ENCODE results near the gene PARD3.
"Not testable (repeated sequence)": the region's sequence is repeated elsewhere in the genome, so short reads cannot be mapped to it uniquely, and the experiment has no call there.

PARD3 gene

GRCh38 chr10:34439386-34439785, 375.7 kb downstream of the PARD3 start:
- DNase-seq = not testable (repeated sequence)

- no peak for DNase-seq
These were observed 376.4 kb downstream of the PARD3 start for GRCh38 chr10:34438741-34439140.

- no peak for DNase-seq
These were observed 377.2 kb downstream of the PARD3 start for GRCh38 chr10:34437906-34438305.

- DNase-seq = no peak
These were observed 380.9 kb downstream of the PARD3 start for GRCh38 chr10:34434119-34434594.

GRCh38 chr10:34433241-34434076, 381.6 kb downstream of the PARD3 start:
- DNase-seq = no peak

GRCh38 chr10:34432589-34432988, 382.5 kb downstream of the PARD3 start:
- DNase-seq = no peak

GRCh38 chr10:34430685-34431084, 384.4 kb downstream of the PARD3 start:
- DNase-seq = no peak

- no peak for DNase-seq
These were observed 386.6 kb downstream of the PARD3 start for GRCh38 chr10:34428501-34428900.

GRCh38 chr10:34427911-34428216, 387.2 kb downstream of the PARD3 start:
- no peak for DNase-seq

GRCh38 chr10:34427158-34427910, 387.8 kb downstream of the PARD3 start:
- DNase-seq = not testable (repeated sequence)

- DNase-seq = not testable (repeated sequence)
These were observed 388.4 kb downstream of the PARD3 start for GRCh38 chr10:34426538-34427157.

GRCh38 chr10:34426041-34426440, 389.1 kb downstream of the PARD3 start:
- no peak for DNase-seq

GRCh38 chr10:34423673-34424625, 391.1 kb downstream of the PARD3 start:
- DNase-seq = no peak

GRCh38 chr10:34420795-34421194, 394.3 kb downstream of the PARD3 start:
- no peak for DNase-seq

GRCh38 chr10:34420273-34420672, 394.8 kb downstream of the PARD3 start:
- DNase-seq = no peak

GRCh38 chr10:34415039-34415438, 400.1 kb downstream of the PARD3 start:
- DNase-seq = no peak

GRCh38 chr10:34413756-34414587, 401.1 kb downstream of the PARD3 start:
- no peak for DNase-seq

- no peak for DNase-seq
These were observed 401.9 kb downstream of the PARD3 start for GRCh38 chr10:34413214-34413613.

- DNase-seq = no peak
These were observed 406.1 kb downstream of the PARD3 start for GRCh38 chr10:34408956-34409355.

GRCh38 chr10:34408381-34408780, 406.7 kb downstream of the PARD3 start:
- no peak for DNase-seq

- DNase-seq = no peak
These were observed 407.7 kb downstream of the PARD3 start for GRCh38 chr10:34407324-34407805.
